GM19438 (cell line): Measurements from ENCODE around the gene KIAA1549.
"Not testable (repeated sequence)": the region's sequence is repeated elsewhere in the genome, so short reads cannot be mapped to it uniquely, and the experiment has no call there.

Source experiments
- ATAC-seq: cut with Tn5 transposase; IDR thresholded peaks from one replicate; pipeline ENCODE4 v1.9.1; 2021; ENCODE audit warnings: low read depth; ENCODE audit not compliant: unreplicated experiment

KIAA1549 gene

GRCh38 chr7:138825049-138825721 lies 156.0 kb downstream of the KIAA1549 start:
- ATAC-seq = no peak

DNA sequence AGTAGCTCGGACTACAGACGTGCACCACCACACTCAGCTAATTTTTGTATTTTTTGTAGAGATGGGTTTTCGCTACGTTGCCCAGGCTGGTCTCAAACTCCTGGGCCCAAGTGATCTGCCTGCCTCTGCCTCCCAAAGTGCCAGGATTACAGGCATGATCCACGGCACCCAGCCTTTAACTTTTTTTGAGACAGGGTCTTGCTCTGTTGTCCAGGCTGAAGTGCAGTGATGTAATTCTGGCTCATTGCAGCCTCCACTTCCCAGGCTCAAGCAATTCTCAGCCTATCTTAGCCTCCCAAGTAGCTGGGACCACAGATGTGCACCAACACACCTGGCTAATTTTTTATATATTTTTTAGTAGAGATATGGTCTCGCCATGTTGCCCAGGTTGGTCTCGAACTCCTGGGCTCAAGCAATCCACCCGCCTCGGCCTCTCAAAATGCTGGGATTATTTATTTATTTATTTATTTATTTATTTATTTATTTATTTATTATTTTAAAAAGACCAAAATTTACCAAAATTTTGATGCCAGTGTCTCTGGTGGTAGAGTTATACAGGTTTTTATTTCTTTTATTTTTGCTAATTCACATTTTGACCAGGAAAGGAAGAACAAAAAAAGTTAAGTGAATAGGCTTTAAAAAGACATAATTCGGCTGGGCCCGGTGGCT lies 158.2 kb downstream of the KIAA1549 start:
- no peak for ATAC-seq

DNA sequence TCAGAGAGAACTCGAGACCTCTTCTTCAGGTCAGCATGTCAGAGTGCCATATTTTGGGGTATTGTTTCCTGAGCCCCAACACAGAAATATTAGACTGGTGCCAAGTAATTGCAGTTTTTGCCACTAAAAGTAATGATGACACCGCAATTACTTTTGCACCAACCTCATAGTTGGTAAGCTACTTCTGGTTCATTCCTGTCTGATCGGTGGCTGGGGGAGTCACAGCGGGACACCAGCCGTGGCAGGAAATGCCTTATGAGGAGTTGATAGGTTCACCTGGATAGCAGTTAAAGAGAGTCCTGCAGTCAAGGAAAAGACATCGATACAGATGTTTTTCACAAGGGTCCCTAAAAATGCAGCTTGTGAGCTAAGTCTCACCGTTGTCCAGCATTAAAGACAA lies 159.3 kb downstream of the KIAA1549 start:
- no peak for ATAC-seq

DNA sequence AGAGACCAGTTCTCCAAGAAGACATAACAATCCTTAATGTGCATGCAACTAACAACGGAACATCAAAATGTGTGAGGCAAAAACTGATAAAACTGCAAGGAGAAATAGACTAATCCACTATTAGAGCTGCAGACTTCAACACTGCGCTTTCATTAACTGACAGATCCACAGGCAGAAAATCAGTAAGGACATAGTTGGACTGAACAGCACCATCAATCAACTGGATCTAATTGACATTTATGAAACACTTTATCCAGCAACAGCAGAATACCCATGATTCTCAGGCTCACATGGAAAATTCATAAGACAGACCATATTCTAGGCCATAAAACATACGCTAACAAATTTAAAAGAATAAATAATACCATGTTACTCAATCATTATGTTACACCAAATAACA lies 161.6 kb downstream of the KIAA1549 start:
- ATAC-seq = no peak

- ATAC-seq = no peak
Observed at GRCh38 chr7:138816650-138817049, 164.5 kb downstream of the KIAA1549 start.

GRCh38 chr7:138814816-138815332 lies 166.3 kb downstream of the KIAA1549 start:
- no peak for ATAC-seq

DNA sequence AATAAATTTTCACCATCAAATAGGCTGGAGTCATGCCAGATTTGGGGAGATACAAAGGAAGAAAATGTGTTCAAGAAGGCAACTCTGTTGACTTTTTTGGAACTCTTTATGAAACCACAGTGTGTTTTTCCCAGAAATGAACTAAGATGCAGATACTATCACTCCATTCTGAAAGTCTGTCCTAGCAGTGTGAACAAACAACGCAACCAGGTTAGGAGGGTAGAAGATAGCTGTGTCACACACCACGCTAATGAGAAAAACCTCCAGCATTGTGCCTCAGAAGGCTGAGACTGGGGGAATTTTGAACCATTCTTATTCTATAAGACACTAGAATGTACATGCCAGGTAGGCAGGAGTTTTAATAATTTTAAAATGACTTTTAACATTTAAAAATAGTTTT lies 167.2 kb downstream of the KIAA1549 start:
- no peak for ATAC-seq

- ATAC-seq = not testable (repeated sequence)
Observed at GRCh38 chr7:138811327-138811726, 169.9 kb downstream of the KIAA1549 start.

GRCh38 chr7:138809346-138809745 lies 171.8 kb downstream of the KIAA1549 start:
- no peak for ATAC-seq

- ATAC-seq = no peak
Observed at GRCh38 chr7:138804618-138805017, 176.6 kb downstream of the KIAA1549 start.

DNA sequence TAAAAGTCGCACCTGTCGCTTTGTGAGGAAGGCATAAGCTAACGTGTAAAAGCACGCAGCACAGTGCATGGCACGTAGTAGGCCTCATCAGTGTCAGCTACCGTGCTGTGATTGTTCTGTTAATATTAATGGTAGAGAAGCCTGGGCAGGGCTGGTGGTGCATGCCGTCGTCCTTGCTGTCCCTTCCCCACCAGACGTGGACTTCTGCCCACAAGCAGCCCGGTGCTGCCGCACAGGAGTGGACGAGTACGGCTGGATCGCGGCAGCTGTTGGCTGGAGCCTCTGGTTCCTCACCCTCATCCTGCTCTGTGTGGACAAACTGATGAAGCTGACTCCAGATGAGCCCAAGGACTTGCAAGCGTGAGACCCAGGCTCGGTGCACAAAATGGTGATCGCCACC lies 178.5 kb downstream of the KIAA1549 start:
- ATAC-seq = no peak

DNA sequence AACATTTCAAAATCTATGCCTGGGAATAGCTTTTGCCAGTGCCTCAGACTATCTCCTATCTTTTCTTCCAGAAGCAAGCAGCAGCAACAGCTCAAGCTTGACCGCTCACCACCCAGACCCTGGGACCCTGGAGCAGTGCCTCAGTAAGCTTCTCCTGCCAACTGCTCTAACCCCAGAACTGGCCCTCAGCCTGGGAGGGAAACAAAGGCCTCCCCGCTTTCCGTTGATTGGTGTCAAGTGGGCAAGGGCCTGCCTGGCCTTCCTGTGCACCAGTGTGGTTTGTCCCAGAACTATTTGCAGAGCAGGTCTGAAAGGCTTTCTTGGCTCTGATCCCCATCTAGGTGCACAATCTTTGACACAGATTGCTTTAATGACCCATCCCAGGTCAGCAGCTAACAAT lies 179.9 kb downstream of the KIAA1549 start:
- ATAC-seq = no peak

DNA sequence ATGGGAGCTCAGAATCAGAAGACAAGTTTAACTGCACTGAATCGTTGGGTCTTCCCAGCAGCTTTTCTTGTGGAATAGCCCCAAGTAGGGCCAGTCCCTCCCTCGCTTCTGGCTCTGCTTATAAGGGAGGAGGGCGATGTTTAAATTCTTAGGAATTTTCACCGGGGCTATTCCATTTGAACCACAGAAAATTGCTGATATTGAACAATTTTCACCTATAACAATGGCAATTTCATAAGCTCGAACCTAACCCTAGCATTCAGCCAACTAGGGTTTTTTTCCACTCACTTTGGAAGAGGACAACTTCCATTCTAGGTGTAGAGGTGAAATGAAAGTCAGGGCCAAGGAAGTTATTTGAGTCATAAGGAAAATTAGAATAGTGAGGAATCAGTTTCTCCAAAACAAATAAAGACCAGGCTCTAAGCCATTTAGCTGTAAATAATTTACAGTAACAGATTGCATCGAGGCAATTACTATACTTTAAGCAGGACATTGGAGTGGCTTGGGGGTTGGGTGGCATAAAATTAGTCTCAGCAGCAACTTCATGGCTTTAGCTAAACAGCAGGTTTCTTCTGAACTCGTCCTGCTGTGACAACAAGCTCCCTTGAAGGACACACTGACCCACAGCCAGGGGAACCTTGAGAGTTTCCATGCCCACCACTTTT lies 181.7 kb downstream of the KIAA1549 start:
- no peak for ATAC-seq

DNA sequence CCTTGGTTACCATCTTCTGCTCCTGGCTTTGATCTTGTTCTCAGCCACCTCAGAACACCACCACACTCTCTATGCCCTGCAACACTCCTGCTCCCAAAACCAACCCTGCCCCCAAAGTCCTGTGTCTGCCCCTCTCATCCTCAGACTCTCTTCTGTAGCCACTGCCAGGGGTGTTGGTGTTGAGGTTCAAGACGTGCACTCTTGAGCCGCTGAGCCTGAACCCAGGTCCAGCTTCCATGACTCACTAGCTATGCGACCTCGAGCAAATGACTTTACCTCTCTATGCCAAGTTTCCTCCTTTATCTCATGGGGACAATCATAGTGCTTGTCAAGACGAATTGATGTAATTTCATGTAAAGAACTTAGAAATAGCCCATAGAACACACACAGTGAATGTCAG lies 182.4 kb downstream of the KIAA1549 start:
- ATAC-seq = no peak

DNA sequence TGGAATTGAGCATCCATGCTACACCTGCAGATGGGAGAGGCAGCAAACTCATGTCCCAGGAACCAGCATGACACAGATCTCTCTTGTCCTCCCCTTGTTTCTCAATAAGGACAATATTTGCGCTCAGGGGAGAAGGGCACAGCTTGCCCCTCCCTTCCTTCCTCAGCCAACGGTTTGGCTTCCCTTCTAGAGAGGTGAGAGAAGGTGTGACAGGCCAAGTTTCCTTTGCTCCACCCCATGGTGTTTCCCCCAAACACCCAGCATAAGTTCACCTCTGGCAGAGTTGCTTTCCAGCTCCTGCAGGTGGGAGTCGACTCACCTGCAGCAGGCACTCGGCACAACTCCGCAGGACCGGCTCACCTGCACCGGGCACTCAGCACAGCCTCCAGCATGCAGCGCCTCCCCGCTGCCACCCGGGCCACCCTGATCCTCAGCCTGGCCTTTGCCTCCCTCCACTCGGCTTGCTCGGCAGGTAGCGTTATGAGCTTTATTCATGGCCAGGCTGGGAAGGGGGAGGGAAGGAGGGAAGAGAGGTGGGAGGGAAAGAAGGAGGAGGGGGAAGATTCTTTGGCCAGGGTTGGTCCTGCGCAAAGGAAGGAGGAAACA lies 183.4 kb downstream of the KIAA1549 start, which contains the start of the genes ATP6V0A4 and TMEM213:
Gene ATP6V0A4, minus strand, starts transcription at position 482 of the 606 bp plus-strand sequence. CDS start 26,949 bp downstream, outside the sequence.
Gene TMEM213, plus strand, starts transcription at position 280 of the 606 bp plus-strand sequence. Its CDS starts 111 bp downstream, at position 391.
- ATAC-seq = no peak

DNA sequence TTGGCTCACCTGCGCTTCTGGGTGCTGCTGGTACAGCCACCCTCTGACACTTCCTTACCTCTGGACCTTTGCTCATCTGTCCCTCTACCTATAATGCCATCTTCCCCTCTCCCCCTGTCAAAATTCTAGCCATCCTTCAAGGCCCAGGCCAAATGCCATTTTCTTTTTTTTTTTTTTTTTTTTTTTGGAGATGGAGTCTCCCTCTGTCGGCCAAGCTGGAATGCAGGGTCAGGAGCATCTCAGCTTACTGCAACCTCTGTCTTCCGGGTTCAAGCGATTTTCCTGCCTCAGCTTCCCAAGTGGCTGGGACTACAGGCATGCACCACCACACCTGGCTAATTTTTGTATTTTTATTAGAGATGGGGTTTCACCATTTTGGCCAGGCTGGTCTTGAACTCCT lies 184.1 kb downstream of the KIAA1549 start:
- not testable (repeated sequence) for ATAC-seq

GRCh38 chr7:138796038-138796615 lies 185.1 kb downstream of the KIAA1549 start:
- ATAC-seq = no peak

GRCh38 chr7:138785587-138786437 lies 195.4 kb downstream of the KIAA1549 start:
- no peak for ATAC-seq

DNA sequence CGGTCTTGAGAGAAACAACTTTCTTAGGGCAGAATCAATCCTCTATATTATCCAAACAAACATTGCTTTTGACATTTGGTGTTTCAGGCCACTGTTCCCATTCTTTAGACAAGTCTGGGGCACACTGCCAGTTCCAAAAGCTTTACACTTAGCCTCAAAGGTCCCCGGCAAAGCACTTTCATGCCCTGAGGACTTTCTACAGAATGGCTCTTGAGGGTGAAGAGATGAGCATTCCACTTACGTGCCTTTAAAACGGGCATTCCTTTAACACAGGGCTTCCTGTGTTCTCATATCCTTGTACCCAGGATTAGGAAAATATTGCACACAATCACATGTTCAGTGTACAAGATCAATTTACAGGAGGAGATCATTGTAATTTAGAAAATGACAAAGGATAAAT lies 196.5 kb downstream of the KIAA1549 start:
- no peak for ATAC-seq
